Cortex of kidney (tissue), 1 donor: Measurements from ENCODE around the gene MTCL3.
"Not testable (repeated sequence)": the region's sequence is repeated elsewhere in the genome, so short reads cannot be mapped to it uniquely, and the experiment has no call there.

Source experiments
- DNase-seq: peaks from one replicate; lab custom pipeline; 2025; lab: John Stamatoyannopoulos, UW

The MTCL3 gene

GRCh38 chr6:127428562-127428961, 90.6 kb downstream of the MTCL3 start:
- DNase-seq, result not testable (repeated sequence)

- DNase-seq, result no peak
Observed at GRCh38 chr6:127423921-127424320, 95.2 kb downstream of the MTCL3 start.
